ENCODE results near the gene SETDB1. TPM values are rescaled to one million over a fixed set of nuclear protein-coding genes. Genes with fewer than 3 reads are reported as not detected.
A peak's percentile ranks its signal among the peaks of the same experiment; 100 is the strongest.

Gene SETDB1
- total and polyA plus RNA-seq, 2 donors from 2014 or later, result 12.1 to 51.6 TPM

DNA sequence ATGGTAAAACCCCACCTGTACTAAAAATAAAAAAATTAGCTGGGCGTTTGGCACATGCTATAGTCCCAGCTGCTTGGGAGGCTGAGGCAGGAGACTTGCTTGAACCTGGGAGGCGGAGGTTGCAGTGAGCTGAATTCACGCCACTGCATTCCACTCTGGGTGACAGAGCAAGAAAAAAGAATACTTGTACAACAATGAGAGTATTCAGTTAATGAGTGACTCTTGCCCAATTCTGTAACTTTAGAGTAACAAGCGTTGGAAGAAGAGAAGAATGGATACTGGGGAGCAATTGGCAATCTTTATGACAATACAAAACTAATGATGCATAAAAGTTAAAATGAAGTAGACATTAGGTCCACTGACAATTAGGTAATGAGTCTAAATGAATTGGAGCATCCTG lies 66.5 kb downstream of the SETDB1 start:
- Histone ChIP-seq H3K4me3 (ENCODE audit: low read length in 3 of 3) (no peak overlapping the region), H3K4me1 (ENCODE audit: control insufficient read depth in 2 of 3, insufficient read depth in 2 of 3, low read depth in 1 of 3, low read length in 3 of 3) (peaks cover 0 to 5% (median 0%) of the 10 kb centered on the region in 3 donors), H3K27ac (ENCODE audit: low read depth in 2 of 2, low read length in 2 of 2) (no peak overlapping the region), H3K9ac (ENCODE audit: low read length in 3 of 3) (no peak overlapping the region), H3K27me3 (ENCODE audit: control insufficient read depth, insufficient read depth, low read length) (no peaks in the 10 kb centered on the region), H3K36me3 (ENCODE audit: control insufficient read depth in 2 of 3, insufficient read depth in 3 of 3, low read length in 3 of 3) (peaks cover 0 to 10% (median 0%) of the 10 kb centered on the region in 3 donors), H3K9me3 (ENCODE audit: control insufficient read depth in 2 of 3, insufficient read depth in 1 of 3, low read length in 3 of 3) (no peaks in the 10 kb centered on the region)
- intact Hi-C loops (cut with DNase I), result no loop called here
- FAIRE-seq, result no peak
- TF ChIP-seq, protein P1, sequence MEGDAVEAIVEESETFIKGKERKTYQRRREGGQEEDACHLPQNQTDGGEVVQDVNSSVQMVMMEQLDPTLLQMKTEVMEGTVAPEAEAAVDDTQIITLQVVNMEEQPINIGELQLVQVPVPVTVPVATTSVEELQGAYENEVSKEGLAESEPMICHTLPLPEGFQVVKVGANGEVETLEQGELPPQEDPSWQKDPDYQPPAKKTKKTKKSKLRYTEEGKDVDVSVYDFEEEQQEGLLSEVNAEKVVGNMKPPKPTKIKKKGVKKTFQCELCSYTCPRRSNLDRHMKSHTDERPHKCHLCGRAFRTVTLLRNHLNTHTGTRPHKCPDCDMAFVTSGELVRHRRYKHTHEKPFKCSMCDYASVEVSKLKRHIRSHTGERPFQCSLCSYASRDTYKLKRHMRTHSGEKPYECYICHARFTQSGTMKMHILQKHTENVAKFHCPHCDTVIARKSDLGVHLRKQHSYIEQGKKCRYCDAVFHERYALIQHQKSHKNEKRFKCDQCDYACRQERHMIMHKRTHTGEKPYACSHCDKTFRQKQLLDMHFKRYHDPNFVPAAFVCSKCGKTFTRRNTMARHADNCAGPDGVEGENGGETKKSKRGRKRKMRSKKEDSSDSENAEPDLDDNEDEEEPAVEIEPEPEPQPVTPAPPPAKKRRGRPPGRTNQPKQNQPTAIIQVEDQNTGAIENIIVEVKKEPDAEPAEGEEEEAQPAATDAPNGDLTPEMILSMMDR (IDR thresholded peaks at IDR 0.05; ENCODE audit: borderline replicate concordance, extremely low read depth, insufficient read depth), result no peak
- DNase-seq, result no peak

DNA sequence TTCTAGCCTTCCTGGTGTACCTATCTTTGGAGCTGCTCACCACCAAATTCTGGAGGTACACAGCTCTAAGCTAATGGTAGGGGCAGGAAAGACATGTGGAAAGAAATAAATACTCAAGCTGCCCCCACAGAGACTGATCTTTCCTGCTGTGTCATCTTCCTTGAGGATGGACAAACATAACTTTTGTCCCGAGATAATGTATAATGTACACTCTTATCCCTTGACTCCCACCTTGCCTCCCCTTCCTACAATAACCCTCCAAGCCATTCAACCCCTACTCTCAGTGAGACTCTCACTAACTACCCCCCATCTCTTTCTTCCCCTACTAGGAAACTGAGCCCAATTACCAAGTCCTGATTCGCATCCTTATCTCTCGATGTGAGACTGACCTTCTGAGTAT lies 68.1 kb downstream of the SETDB1 start:
- H3K27me3 ChIP-seq (ENCODE audit: control insufficient read depth, insufficient read depth, low read length), result no peaks in the 10 kb centered on the region
- peaks cover 0 to 5% (median 0%) of the 10 kb centered on the region in 3 donors for H3K4me1 ChIP-seq (ENCODE audit: control insufficient read depth in 2 of 3, insufficient read depth in 2 of 3, low read depth in 1 of 3, low read length in 3 of 3)
- FAIRE-seq, result no peak
- H3K4me3 ChIP-seq (ENCODE audit: low read length in 3 of 3), result no peak overlapping the region
- intact Hi-C loops (cut with DNase I), result no loop called here
- no peaks in the 10 kb centered on the region for H3K9me3 ChIP-seq (ENCODE audit: control insufficient read depth in 2 of 3, insufficient read depth in 1 of 3, low read length in 3 of 3)
- no peak overlapping the region for H3K27ac ChIP-seq (ENCODE audit: low read depth in 2 of 2, low read length in 2 of 2)
- peaks cover 0 to 17% (median 9%) of the 10 kb centered on the region in 3 donors for H3K36me3 ChIP-seq (ENCODE audit: control insufficient read depth in 2 of 3, insufficient read depth in 3 of 3, low read length in 3 of 3)
- H3K9ac ChIP-seq (ENCODE audit: low read length in 3 of 3), result no peak overlapping the region
- DNase-seq, result no peak
- TF ChIP-seq, protein P1 (IDR thresholded peaks at IDR 0.05; ENCODE audit: borderline replicate concordance, extremely low read depth, insufficient read depth), result no peak

DNA sequence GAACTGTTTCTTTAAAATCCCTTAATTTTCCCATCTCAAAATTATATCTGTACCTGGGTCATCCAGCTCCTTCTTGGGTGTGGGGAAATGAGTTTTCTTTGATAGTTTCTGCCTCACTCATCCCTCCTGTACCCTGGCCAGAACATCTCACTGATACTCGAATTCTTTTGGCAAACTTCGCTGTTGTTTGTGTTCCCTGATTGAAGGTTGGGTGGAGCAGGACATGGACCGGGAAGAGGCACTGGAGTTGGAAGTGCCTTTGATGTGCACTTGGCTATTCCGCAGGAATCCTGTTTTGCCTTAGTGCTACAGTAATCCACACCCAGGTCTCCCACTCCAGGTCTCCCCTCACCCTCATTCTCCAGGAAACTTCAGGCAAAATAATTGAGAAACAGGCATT lies 69.3 kb downstream of the SETDB1 start:
- no peak overlapping the region for H3K4me3 ChIP-seq (ENCODE audit: low read length in 3 of 3)
- H3K9ac ChIP-seq (ENCODE audit: low read length in 3 of 3), result peak overlapping the region in 1 of 3 donors; percentile 1
- intact Hi-C loops (cut with DNase I), result no loop called here

More for the DNA sequence above, 69.3 kb downstream of the SETDB1 start:
- Histone ChIP-seq H3K27me3 (ENCODE audit: control insufficient read depth, insufficient read depth, low read length) (no peaks in the 10 kb centered on the region), H3K27ac (ENCODE audit: low read depth in 2 of 2, low read length in 2 of 2) (no peak overlapping the region), H3K9me3 (ENCODE audit: control insufficient read depth in 2 of 3, insufficient read depth in 1 of 3, low read length in 3 of 3) (no peaks in the 10 kb centered on the region), H3K36me3 (ENCODE audit: control insufficient read depth in 2 of 3, insufficient read depth in 3 of 3, low read length in 3 of 3) (peaks cover 0 to 29% (median 13%) of the 10 kb centered on the region in 3 donors), H3K4me1 (ENCODE audit: control insufficient read depth in 2 of 3, insufficient read depth in 2 of 3, low read depth in 1 of 3, low read length in 3 of 3) (peaks cover 0 to 5% (median 0%) of the 10 kb centered on the region in 3 donors)
- FAIRE-seq (no peak), DNase-seq (no peak)
- TF ChIP-seq, protein P1 (IDR thresholded peaks at IDR 0.05; ENCODE audit: borderline replicate concordance, extremely low read depth, insufficient read depth), result no peak

Data from kidney (tissue), 14 donors.